Measurements from ENCODE around the gene ATF3. TPM values are rescaled to one million over a fixed set of nuclear protein-coding genes. Genes with fewer than 3 reads are reported as not detected.

ATF3 gene
- total and polyA plus RNA-seq, 9 donors = 7.1 to 59.1 (median 29.5) TPM

DNA sequence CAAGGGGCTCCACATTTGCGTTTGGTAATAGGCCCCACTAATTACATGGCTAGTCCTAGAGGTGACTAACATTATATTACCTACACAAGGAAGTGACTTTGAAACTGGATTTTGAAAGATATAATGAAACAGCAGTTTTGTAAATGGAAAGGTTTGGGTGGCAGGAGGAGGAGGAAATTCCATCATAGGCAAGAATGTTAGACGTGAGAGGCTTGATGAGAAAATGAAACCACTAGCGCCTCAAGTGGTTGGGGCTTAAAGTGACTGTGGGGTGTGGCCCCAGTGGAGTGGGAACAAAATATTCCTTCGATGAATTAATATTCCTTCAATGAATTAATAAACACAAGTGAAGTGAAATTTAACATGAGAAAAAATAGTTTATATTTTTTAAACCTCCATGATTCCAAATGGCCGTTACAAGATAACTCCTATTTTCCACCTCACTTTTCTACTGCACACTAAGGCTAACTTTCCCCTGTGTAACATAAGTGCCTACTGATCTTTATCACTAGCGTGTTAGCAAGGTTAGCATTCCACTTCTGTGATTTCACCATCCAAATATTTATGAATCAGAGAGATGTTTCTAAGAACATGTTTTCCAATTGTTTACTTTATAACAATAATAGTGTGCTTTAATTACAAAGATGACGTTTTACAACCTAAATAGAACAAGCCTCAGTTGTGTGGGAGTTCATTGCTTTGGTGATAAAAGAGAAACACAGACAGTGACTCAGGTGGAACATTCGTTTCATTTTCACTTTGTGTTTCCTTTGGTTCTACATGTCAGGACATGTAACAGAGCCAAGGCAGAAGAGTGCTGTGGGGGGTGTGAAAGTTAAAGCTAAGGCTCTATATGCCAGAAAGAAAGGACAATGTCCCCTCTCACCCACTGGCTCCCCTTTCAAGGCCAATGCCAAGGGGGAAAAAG is 12.5 kb upstream of the ATF3 start:
- Histone ChIP-seq H3K4me1 (ENCODE audit: control insufficient read depth, insufficient read depth, low read length) (no peaks in the 10 kb centered on the region), H3K27me3 (ENCODE audit: control insufficient read depth, insufficient read depth, low read length) (peaks cover 10% of the 10 kb centered on the region), H3K9me3 (replicated peaks; ENCODE audit: control insufficient read depth, low read depth, low read length) (no peaks in the 10 kb centered on the region), H3K27ac (ENCODE audit: low read length) (no peak overlapping the region), H3K36me3 (ENCODE audit: control insufficient read depth, insufficient read depth, low read length) (no peaks in the 10 kb centered on the region), H3K4me3 (ENCODE audit: low read length) (no peak overlapping the region)
- 40% methylated on average over 1 of the region's 8 CpGs for WGBS (ENCODE audit: insufficient coverage)
- DNase-seq = peak; percentile 39

DNA sequence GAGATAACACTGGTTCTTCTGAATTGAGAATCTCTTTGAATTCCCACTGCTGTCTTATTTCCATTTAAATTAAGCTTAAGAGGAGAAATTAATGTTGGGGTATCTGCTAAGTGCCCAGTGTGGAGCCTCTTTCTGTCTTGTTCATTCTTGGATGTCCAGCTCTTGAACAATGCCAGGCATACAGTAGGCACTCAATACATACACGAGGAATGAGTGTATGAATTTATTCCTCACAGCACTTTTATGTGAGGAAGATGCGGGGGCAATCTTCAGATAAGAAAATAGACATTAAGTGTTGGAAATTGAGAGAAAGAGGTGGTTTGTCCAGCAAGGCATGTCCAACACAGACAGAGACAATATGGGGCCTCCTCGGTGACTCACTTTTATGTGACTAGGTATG is 11.8 kb upstream of the ATF3 start:
- H3K4me3 ChIP-seq (ENCODE audit: low read length) = no peak overlapping the region
- no peak overlapping the region for H3K27ac ChIP-seq (ENCODE audit: low read length)
- no peak for DNase-seq
- H3K36me3 ChIP-seq (ENCODE audit: control insufficient read depth, insufficient read depth, low read length) = no peaks in the 10 kb centered on the region
- H3K27me3 ChIP-seq (ENCODE audit: control insufficient read depth, insufficient read depth, low read length) = peaks cover 8% of the 10 kb centered on the region
- no peaks in the 10 kb centered on the region for H3K9me3 ChIP-seq (replicated peaks; ENCODE audit: control insufficient read depth, low read depth, low read length)
- no CpG with 5 or more reads among the region's 3 CpGs for WGBS (ENCODE audit: insufficient coverage)
- no peaks in the 10 kb centered on the region for H3K4me1 ChIP-seq (ENCODE audit: control insufficient read depth, insufficient read depth, low read length)

DNA sequence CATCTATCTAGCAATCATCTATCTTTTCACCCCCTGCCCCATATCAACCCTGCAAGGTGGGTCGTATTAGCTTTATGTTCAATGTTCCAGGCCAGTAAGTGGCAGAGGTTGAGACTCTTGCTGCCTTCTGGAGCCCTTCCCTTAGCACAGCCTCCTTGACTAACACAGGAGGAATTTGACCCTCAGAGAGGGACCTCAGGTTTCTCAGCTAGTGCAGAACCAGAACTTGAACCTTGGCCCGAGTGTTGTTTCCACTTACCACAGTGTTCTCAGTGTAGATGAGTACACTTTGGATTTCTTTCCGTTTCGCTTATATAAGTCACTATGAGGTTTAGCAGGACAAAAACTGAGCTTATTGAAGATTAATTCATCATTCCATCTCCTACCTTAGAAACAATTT is 11.1 kb upstream of the ATF3 start:
- WGBS (ENCODE audit: insufficient coverage) = no CpG with 5 or more reads among the region's 4 CpGs
- Histone ChIP-seq H3K4me1 (ENCODE audit: control insufficient read depth, insufficient read depth, low read length) (no peaks in the 10 kb centered on the region), H3K27me3 (ENCODE audit: control insufficient read depth, insufficient read depth, low read length) (peaks cover 14% of the 10 kb centered on the region), H3K9me3 (replicated peaks; ENCODE audit: control insufficient read depth, low read depth, low read length) (no peaks in the 10 kb centered on the region), H3K4me3 (ENCODE audit: low read length) (no peak overlapping the region), H3K36me3 (ENCODE audit: control insufficient read depth, insufficient read depth, low read length) (no peaks in the 10 kb centered on the region), H3K27ac (ENCODE audit: low read length) (no peak overlapping the region)
- DNase-seq = no peak

DNA sequence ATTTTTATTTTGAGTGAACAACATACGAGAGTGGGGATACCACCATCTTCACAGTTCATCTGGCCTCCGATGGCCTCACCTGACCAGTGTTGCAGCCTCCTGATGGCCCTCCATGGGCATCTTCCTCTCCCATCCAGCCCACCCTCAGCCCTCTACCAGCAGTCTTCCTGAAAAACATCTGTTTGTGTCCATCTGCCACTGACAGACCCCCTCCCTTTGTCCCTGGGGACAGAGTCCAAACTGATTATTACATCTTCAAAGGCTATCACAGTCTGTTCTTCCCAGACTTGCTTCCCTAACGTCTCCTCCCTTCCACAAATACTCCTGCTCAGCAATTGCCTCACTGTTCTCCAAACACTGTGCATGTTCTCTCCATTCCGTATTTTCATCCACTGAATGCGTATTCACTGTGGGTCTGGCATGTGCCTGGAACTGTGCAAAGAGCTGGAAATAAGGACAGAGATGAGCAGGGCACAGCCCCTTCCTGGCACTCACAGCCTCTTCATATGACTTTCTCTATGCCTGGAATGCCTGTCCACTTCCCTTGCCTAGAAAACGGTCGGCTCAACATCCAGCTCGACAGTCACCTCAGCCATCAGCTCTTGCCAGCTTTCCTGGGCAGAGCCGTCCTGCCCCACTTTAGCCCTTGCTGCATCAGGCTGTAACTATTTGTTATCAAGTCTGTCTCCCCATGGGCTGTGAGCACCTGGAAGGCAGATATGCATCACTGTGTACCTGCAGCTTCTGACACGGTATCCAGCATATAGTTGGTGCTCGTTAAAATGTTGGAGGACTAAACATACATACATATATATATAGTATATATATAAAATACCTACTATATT is 8.3 kb upstream of the ATF3 start:
- no peaks in the 10 kb centered on the region for H3K9me3 ChIP-seq (replicated peaks; ENCODE audit: control insufficient read depth, low read depth, low read length)
- 49% methylated on average over 6 of the region's 11 CpGs for WGBS (ENCODE audit: insufficient coverage)
- H3K4me1 ChIP-seq (ENCODE audit: control insufficient read depth, insufficient read depth, low read length) = no peaks in the 10 kb centered on the region
- H3K27ac ChIP-seq (ENCODE audit: low read length) = no peak overlapping the region
- no peaks in the 10 kb centered on the region for H3K36me3 ChIP-seq (ENCODE audit: control insufficient read depth, insufficient read depth, low read length)
- DNase-seq = no peak
- H3K27me3 ChIP-seq (ENCODE audit: control insufficient read depth, insufficient read depth, low read length) = peaks cover 31% of the 10 kb centered on the region
- H3K4me3 ChIP-seq (ENCODE audit: low read length) = no peak overlapping the region

DNA sequence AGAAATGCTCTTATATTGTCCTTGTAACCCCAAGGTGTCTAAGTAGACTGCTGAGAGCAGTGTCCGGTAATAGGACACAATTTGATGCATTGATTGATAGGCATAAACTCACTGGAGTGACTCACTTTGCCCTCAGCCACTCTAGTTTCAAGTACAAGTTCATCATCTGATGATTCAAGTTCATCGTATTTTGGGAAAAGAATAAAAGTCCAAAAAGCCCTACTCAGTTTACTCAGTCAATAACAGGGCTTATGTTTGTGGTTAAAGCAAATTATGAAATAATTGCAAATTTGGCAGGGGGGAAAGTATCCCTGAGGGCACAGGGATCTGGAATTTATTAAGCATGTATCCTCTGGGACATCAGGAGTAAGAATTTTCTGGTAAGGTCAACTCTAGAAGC is 7.6 kb upstream of the ATF3 start:
- H3K4me1 ChIP-seq (ENCODE audit: control insufficient read depth, insufficient read depth, low read length) = no peaks in the 10 kb centered on the region
- H3K27me3 ChIP-seq (ENCODE audit: control insufficient read depth, insufficient read depth, low read length) = peaks cover 38% of the 10 kb centered on the region
- H3K36me3 ChIP-seq (ENCODE audit: control insufficient read depth, insufficient read depth, low read length) = no peaks in the 10 kb centered on the region
- WGBS (ENCODE audit: insufficient coverage) = no CpG with 5 or more reads among the region's 2 CpGs
- no peak for DNase-seq
- no peak overlapping the region for H3K27ac ChIP-seq (ENCODE audit: low read length)
- no peaks in the 10 kb centered on the region for H3K9me3 ChIP-seq (replicated peaks; ENCODE audit: control insufficient read depth, low read depth, low read length)
- H3K4me3 ChIP-seq (ENCODE audit: low read length) = no peak overlapping the region

DNA sequence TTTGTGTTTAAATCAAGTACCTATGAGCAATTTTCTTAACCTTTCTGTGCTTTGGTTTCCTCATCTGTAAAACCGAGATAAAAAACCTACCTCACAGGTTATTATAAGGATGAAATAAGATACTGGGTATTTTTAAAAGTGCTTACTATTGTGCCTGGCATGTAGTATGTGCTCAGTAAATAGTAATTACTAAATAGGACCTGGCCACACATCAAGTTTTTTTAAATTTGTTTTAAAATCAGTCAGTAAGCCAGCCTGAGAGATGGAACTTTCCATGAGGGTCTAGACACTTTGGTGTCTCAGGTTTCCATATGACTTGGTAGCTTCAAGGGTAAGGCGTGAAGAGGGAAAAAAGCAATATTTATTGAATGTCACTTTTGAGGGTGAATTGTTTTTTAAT is 7.0 kb upstream of the ATF3 start:
- DNase-seq = no peak
- Histone ChIP-seq H3K36me3 (ENCODE audit: control insufficient read depth, insufficient read depth, low read length) (no peaks in the 10 kb centered on the region), H3K4me3 (ENCODE audit: low read length) (no peak overlapping the region), H3K4me1 (ENCODE audit: control insufficient read depth, insufficient read depth, low read length) (peaks cover 3% of the 10 kb centered on the region), H3K27me3 (ENCODE audit: control insufficient read depth, insufficient read depth, low read length) (peaks cover 44% of the 10 kb centered on the region), H3K27ac (ENCODE audit: low read length) (no peak overlapping the region), H3K9me3 (replicated peaks; ENCODE audit: control insufficient read depth, low read depth, low read length) (no peaks in the 10 kb centered on the region)
- no CpG with 5 or more reads among the region's 2 CpGs for WGBS (ENCODE audit: insufficient coverage)

DNA sequence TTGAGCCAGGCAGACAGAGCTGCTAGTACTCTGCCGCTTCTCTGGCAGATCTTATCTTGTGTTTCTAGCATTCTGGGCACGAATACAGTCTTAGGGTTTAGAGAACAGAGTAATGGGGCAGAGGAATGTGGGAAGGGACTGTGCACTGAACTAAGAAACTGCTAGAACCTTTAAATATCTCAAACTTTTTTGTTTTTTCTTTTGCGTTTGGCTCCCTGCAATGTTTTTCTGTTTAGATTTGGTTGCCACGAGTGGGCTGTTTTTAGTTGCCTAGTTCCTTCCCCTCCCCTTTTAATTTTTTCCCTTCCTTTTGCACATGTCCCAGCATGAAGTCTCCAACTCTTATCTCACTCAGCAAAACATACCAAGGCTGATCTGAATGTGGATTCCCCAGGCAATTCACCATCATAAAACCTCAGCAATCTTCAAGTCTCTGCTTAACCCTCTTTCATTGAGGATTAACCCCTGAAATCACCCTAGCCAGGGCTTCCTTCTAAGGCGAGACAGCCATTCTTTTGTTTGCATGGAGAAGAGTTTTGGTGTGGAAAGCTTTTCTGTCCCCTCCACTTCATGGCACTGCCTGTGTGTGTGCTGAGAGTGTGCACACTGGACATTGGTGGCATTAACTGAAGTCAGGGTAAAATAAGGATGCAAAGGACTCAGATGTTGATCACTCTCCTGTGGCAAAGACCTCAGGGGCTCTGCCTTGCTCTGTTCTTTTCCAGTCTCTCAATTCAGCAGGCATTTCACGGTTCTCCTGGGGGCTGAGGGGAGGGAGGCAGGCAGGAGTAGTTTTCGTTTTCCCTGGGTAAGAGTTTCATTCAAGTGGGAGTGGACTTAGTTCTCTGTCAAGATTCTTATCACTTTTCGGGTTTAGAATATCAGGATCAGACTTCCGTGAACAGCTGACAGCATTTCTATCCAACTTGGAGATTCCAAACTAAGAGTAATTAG is 2.8 kb upstream of the ATF3 start:
- no peaks in the 10 kb centered on the region for H3K9me3 ChIP-seq (replicated peaks; ENCODE audit: control insufficient read depth, low read depth, low read length)
- no peaks in the 10 kb centered on the region for H3K36me3 ChIP-seq (ENCODE audit: control insufficient read depth, insufficient read depth, low read length)
- peaks cover 58% of the 10 kb centered on the region for H3K27me3 ChIP-seq (ENCODE audit: control insufficient read depth, insufficient read depth, low read length)
- no peak overlapping the region for H3K4me3 ChIP-seq (ENCODE audit: low read length)
- peaks cover 30% of the 10 kb centered on the region for H3K4me1 ChIP-seq (ENCODE audit: control insufficient read depth, insufficient read depth, low read length)
- 0% methylated on average over 3 of the region's 9 CpGs for WGBS (ENCODE audit: insufficient coverage)
- H3K27ac ChIP-seq (ENCODE audit: low read length) = no peak overlapping the region
- DNase-seq = peak; percentile 46

DNA sequence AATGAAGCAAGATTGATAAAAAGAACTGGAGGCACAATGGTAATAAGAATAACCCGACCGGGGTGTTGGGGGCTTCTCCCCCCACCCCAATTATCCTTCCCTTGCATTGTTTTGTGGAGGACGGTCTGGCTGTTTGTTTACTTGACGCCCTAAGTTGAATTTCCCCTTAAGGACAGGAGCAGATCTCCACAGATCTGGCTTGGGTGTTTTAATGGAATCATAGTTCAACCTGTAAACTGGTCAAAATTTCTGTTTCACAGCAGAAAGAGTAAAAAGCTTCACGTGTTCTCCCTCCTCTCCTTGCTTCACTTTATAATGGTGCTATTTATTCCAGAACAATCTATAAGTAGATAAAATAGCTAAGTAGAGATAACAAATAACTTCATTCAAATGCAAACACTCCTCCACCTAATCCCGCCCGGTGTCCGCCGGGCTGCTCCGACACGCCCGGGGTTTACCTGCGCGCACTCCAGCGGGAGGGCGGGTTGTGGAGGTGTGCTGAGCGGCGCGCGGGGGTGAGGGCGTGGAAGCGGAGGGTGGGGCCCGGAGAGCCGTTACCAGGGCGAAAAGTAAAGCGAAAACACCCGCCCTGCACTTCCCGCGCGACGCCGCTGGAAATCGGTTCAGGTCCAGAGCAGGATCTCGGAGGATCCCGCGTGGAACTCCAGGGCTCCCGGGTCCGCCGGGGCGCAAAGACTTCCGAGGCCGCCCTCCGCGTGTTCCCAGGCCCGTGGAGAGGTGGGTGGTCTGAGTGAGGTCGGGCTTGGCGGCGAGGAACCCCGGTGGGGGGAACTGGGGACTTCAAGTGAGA is 2.0 kb upstream of the ATF3 start:
- Histone ChIP-seq H3K9me3 (replicated peaks; ENCODE audit: control insufficient read depth, low read depth, low read length) (no peaks in the 10 kb centered on the region), H3K36me3 (ENCODE audit: control insufficient read depth, insufficient read depth, low read length) (no peaks in the 10 kb centered on the region), H3K4me3 (ENCODE audit: low read length) (peak overlapping the region; percentile 71), H3K27me3 (ENCODE audit: control insufficient read depth, insufficient read depth, low read length) (peaks cover 61% of the 10 kb centered on the region), H3K27ac (ENCODE audit: low read length) (no peak overlapping the region), H3K4me1 (ENCODE audit: control insufficient read depth, insufficient read depth, low read length) (peaks cover 31% of the 10 kb centered on the region)
- DNase-seq = peak; percentile 42
- under 1% methylated on average over 34 of the region's 49 CpGs for WGBS (ENCODE audit: insufficient coverage)

DNA sequence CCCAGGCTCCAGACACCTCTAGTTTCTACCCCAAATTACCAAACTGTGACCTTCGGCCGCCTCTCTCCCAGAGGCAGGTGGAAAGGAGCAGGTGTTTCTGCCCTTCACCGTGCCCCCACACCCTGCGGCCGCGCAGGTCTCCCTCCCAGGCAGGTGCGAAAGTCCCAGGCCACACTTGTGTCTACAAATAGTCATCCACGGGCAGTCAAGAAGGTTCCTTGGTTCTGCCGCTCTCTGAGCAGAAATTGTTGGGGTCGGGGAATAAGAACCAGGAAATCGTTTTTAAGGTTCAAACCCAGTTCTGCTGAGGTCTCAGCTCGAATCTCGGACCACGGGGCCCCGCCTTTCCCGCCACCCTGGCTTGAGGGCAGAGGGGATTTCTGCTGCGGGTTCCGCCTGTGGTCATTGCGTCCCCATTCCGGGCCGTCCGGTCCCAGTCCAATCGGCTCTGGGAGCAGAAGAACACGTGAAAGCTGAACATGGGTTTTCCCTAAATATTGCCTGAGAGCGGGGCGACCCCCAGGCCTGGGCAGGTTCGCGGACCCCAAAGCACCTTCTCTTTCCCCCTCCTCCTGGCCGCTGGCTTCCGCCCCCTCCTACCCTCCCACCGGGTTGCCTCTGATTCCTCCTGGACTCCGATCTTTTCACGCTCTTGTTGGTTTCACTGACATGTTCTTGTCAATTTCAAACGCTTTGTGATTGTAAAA is 1.2 kb upstream of the ATF3 start:
- no peaks in the 10 kb centered on the region for H3K36me3 ChIP-seq (ENCODE audit: control insufficient read depth, insufficient read depth, low read length)
- WGBS (ENCODE audit: insufficient coverage) = 0% methylated on average over 27 of the region's 34 CpGs
- H3K4me3 ChIP-seq (ENCODE audit: low read length) = peak overlapping the region; percentile 71
- H3K27me3 ChIP-seq (ENCODE audit: control insufficient read depth, insufficient read depth, low read length) = peaks cover 57% of the 10 kb centered on the region
- no peaks in the 10 kb centered on the region for H3K9me3 ChIP-seq (replicated peaks; ENCODE audit: control insufficient read depth, low read depth, low read length)
- H3K4me1 ChIP-seq (ENCODE audit: control insufficient read depth, insufficient read depth, low read length) = peaks cover 34% of the 10 kb centered on the region
- no peak overlapping the region for H3K27ac ChIP-seq (ENCODE audit: low read length)
- DNase-seq = peak; percentile 37
